Stimulated activated CD4-positive, alpha-beta T cell treated with anti-CD3 and anti-CD28 coated beads, TNF-alpha, amount 100 ng/mL, for 1 hour (primary cell): ENCODE data around the gene TRIM52.
"Not testable (repeated sequence)": the region's sequence is repeated elsewhere in the genome, so short reads cannot be mapped to it uniquely, and the experiment has no call there.

ENCODE experiments used
- DNase-seq, 3 donors: peaks; one replicate each; pipeline ENCODE4 v3.0.0-alpha.2; 2020; ENCODE audit warnings: low read depth in 3 of 3, low spot score in 1 of 3

TRIM52 gene

DNA sequence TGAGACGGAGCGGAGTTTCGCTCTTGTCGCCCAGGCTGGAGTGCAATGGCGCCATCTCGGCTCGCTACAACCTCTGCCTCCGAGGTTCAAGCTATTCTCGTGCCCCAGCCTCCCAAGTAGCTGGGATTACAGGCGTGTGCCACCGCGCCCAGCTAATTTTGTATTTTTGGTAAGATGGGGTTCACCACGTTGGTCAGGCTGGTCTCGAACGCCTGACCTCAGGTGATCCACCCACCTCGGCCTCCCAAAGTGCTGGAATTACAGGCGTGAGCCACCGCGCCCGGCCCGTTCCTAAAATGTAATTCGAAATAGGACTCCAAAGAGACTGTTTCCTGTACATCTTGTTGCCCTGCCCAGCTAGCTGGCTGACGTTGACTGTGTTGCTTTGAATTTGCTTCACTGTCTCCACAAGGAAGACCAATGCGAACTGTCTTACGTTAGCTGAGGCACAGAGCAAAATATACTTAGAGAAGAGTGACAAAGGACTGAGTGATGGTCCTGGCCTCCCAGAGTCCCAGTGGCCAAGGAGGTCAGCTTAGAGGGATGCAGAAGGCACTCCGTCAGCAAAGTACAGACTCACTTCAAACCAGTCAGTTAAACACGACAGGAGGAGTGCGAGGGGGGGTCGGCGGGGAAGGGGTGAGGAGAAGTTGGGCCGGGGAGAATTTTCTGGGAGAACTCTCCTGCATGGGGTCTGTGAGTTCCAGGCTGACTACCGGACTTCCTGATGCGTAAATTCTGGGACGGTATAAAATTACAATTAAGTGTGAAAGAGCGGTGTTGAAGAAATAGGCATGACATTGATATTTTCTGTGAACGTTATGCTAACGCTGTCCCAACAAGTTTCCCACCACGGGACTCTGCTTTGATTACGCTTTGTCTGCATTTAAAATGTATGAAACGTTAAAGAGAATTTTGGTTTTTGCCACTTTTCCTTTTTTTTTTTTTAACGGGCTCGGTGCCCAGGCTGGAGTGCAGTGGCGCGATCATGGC is 44.6 kb downstream of the TRIM52 start:
- DNase-seq = no peak

DNA sequence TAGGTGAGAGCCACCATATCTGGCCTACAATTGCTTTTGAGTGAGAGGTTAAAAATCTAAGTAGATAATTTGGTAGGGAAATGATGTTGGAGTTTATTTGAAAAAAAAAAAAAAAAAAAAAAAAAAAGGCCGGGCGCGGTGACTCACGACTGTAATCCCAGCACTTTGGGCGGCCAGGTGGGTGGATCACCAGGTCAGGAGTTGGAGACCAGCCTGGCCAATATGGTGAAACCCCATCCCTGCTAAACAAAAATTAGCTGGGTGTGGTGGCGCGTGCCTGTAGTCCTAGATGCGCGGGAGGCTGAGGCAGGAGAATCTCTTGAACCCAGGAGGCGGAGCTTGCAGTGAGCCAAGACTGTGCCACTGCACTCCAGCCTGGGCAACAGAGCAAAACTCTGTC is 46.7 kb downstream of the TRIM52 start:
- DNase-seq = not testable (repeated sequence)

GRCh38 chr5:181212934-181213333 is 48.0 kb downstream of the TRIM52 start:
- no peak for DNase-seq

- DNase-seq = no peak
Measured at GRCh38 chr5:181212080-181212479, 48.9 kb downstream of the TRIM52 start.

DNA sequence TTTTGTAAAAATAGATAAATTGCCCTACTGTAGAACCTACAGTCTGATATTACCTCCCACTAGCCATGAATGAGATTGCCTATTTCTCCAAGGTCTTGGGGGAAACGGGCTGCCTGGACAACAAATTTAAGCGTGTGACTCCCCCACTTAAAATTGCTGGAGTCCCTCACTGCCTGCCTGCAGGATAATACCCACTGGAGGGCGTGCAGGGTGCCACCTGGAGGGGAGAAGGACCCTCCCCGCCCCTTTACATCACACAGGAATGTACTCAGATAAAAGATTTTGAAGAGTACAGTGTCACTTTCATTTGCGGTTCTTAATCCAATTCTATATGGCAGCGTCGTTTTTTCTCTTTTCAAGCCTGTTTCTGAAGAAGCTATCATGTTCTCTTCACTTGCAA is 49.7 kb downstream of the TRIM52 start:
- no peak for DNase-seq

DNA sequence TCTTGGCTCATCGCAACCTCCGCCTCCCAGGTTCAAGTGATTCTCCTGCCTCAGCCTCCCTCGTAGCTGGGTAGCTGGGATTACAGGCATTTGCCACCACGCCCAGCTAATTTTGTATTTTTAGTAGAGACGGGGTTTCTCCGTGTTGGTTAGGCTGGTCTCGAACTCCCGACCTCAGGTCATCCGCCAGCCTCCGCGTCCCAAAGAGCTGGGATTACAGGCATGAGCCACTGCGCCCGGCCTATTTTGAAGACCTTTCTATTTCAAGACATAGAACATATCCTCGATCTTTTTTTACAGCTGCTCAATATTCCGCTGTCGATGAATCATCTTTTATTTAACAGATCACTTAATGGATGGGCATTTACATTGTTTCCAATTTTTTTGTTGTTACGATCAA is 50.2 kb downstream of the TRIM52 start:
- not testable (repeated sequence) for DNase-seq

GRCh38 chr5:181210148-181210547 is 50.8 kb downstream of the TRIM52 start:
- not testable (repeated sequence) for DNase-seq

DNA sequence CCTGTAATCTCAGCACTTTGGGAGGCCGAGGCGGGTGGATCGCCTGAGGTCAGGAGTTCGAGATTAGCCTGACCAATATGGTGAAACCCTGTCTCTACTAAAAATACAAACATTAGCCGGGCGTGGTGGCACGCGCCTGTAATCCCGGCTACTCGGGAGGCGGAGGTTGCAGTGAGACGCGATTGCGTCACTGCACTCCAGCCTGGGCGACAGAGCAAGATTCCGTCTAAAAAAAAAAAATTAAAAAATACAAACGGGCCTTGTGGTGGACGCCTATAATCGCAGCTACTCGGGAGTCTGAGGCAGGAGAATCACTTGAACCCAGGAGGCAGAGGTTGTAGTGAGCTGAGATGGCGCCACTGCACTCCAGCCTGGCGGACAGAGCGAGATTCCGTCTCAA is 51.9 kb downstream of the TRIM52 start:
- not testable (repeated sequence) for DNase-seq

DNA sequence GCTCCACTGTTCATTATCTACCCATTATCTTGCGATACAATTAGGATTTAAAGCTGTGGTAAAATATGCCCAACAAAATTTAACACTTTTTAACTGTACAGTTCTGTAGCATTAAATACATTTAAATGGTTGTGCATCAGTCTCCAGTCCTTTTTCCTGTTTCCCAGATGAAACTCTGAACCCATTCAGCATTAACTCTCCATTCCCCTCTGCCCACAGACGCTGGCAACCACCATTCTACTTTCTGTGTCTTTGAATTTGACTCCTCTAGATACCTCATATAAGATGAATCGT is 53.0 kb downstream of the TRIM52 start:
- DNase-seq = no peak

DNA sequence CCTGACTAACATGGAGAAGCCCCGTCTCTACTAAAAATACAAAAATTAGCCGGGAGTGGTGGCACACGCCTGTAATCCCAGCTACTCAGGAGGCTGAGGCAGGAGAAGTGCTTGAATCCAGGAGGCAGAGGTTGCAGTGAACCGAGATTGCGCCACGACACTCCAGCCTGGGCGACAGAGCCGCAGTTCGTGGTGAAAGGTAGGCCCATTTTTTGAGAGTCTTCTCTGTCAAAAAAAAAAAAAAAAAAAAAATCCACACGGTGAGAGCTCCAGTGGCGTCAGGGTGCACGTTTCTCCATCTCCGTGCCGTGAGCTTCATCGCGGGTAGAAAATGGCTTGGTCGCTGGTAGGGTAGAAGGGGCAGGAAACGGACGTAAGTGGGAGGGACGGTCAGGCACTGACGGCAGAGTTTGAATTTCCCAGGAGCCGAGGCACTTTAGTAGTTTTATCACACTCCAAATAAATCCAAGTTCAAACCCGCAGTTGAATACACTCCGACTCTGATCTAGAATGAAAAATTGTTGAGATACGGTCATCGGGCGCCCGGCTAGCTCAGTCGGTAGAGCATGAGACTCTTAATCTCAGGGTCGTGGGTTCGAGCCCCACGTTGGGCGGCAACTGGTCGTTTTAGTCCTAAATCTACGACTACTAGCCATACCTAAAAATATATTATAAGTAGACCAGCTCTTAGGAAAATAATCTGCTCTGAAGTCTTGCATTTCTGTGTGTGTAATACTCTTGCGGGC is 53.6 kb downstream of the TRIM52 start:
- peak in 2 of 3 donors; percentile 62 to 85 for DNase-seq

GRCh38 chr5:181205761-181206649 is 54.9 kb downstream of the TRIM52 start:
- DNase-seq = no peak
